ENCODE data around the gene BMP8A.

DNA sequence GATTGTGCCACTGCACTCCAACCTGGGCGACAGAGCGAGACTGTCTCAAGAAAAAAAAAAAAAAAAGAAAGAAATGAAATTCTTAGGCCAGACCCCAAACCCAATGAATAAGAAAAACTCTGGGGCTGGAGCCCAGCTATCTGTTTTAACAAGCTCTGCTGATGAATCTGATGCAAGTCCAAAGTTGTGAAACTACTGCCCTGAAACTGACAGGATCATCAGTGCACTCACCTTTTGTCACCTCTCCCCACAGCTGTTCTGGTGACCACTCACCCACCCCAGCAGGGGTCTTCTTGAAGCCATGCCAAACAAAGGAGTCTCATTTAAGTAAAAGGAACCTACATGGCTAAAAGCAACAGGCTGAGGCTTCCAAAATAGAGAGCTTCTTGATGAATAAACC is 76.8 kb downstream of the BMP8A start:
- TF ChIP-seq POLR2A (IDR thresholded peaks at IDR 0.05), result no peak
- TF ChIP-seq, protein P1, sequence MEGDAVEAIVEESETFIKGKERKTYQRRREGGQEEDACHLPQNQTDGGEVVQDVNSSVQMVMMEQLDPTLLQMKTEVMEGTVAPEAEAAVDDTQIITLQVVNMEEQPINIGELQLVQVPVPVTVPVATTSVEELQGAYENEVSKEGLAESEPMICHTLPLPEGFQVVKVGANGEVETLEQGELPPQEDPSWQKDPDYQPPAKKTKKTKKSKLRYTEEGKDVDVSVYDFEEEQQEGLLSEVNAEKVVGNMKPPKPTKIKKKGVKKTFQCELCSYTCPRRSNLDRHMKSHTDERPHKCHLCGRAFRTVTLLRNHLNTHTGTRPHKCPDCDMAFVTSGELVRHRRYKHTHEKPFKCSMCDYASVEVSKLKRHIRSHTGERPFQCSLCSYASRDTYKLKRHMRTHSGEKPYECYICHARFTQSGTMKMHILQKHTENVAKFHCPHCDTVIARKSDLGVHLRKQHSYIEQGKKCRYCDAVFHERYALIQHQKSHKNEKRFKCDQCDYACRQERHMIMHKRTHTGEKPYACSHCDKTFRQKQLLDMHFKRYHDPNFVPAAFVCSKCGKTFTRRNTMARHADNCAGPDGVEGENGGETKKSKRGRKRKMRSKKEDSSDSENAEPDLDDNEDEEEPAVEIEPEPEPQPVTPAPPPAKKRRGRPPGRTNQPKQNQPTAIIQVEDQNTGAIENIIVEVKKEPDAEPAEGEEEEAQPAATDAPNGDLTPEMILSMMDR (IDR thresholded peaks at IDR 0.05), result no peak
- no peak for TF ChIP-seq POLR2AphosphoS5 (IDR thresholded peaks at IDR 0.05; ENCODE audit: insufficient read depth in 1 of 2, low read depth in 1 of 2)
